SU-DHL-6 (cell line): ENCODE data around the gene XYLT1.

Experiments
- H2AFZ ChIP-seq: fragments of 200-600 bp; sonication (generic); 2 replicates; pipeline ENCODE4 v1.6.1; 2014; ENCODE audit warnings: low read depth, mild to moderate bottlenecking, moderate library complexity, mixed read lengths, antibody characterized with exemption, low read length; ENCODE audit not compliant: severe bottlenecking
- H3F3A ChIP-seq: fragments of 200-600 bp; shearing (Covaris generic); 2 replicates; pipeline ENCODE4 v1.6.0; 2016; ENCODE audit warnings: antibody characterized with exemption, mild to moderate bottlenecking; ENCODE audit not compliant: insufficient read depth
- H3K27ac ChIP-seq: fragments of 200-600 bp; sonication (generic); 2 replicates; pipeline ENCODE4 v1.5.1; 2016; ENCODE audit warnings: low read depth, mild to moderate bottlenecking, low read length, moderate library complexity, mixed read lengths
- H3K27me3 ChIP-seq: fragments of 200-600 bp; sonication (generic), shearing (Covaris generic); 2 replicates; pipeline ENCODE4 v1.6.0; 2014; ENCODE audit warnings: mild to moderate bottlenecking, low read length
- H3K36me3 ChIP-seq: fragments of 200-600 bp; sonication (generic); 2 replicates; pipeline ENCODE4 v1.6.1; 2014; ENCODE audit warnings: mild to moderate bottlenecking, low read length, mixed read lengths
- H3K4me2 ChIP-seq: fragments of 300-600, 200-600 bp; shearing (Covaris generic), sonication (generic); 2 replicates; pipeline ENCODE4 v1.6.0; 2014; ENCODE audit warnings: low read length, low read depth, mild to moderate bottlenecking; ENCODE audit not compliant: poor library complexity, severe bottlenecking
- H3K4me3 ChIP-seq: fragments of 200-600 bp; sonication (generic); 2 replicates; pipeline ENCODE4 v1.5.1; 2014; ENCODE audit warnings: antibody characterized with exemption, low read length, mild to moderate bottlenecking, mixed read lengths; ENCODE audit not compliant: insufficient read depth, poor library complexity, severe bottlenecking
- H3K79me2 ChIP-seq: fragments of 200-600 bp; sonication (generic); 2 replicates; pipeline ENCODE4 v1.6.1; 2014; ENCODE audit warnings: mild to moderate bottlenecking, low read length, moderate library complexity; ENCODE audit not compliant: insufficient read depth
- H3K9ac ChIP-seq: fragments of 200-600 bp; sonication (generic); 2 replicates; pipeline ENCODE4 v1.7.0; 2014; ENCODE audit warnings: mild to moderate bottlenecking, low read length
- H3K9me2 ChIP-seq: fragments of 200-600 bp; sonication (generic); replicated peaks from 2 replicates; pipeline ENCODE4 v1.6.1; 2014; ENCODE audit warnings: low read length; ENCODE audit not compliant: insufficient read depth
- H3K9me3 ChIP-seq: fragments of 200-600 bp; sonication (generic); 2 replicates; pipeline ENCODE4 v1.6.1; 2014; ENCODE audit warnings: low read length, mixed read lengths; ENCODE audit not compliant: insufficient read depth
- H4K20me1 ChIP-seq: fragments of 200-600 bp; sonication (generic); 2 replicates; pipeline ENCODE4 v1.6.1; 2014; ENCODE audit warnings: low read depth, mild to moderate bottlenecking, antibody characterized with exemption, low read length, moderate library complexity, mixed read lengths
- CTCF ChIP-seq: fragments of 200-600 bp; sonication (generic); IDR thresholded peaks from one replicate; pipeline ENCODE4 v1.5.1; 2017; ENCODE audit warnings: antibody characterized with exemption, mild to moderate bottlenecking, low read length, moderate library complexity; ENCODE audit not compliant: insufficient read depth, poor library complexity, severe bottlenecking
- EZH2phosphoT487 ChIP-seq: fragments of 200-600 bp; sonication (generic), shearing (Covaris generic); conservative IDR thresholded peaks from 2 replicates; pipeline ENCODE4 v1.6.1; 2018; ENCODE audit warnings: mild to moderate bottlenecking, antibody characterized with exemption, low read length, moderate library complexity, mixed read lengths

Gene XYLT1

GRCh38 chr16:17194190-17194780 is 276.5 kb downstream of the XYLT1 start:
- no peaks in the 10 kb centered on the region for H3K36me3 ChIP-seq
- no peaks in the 10 kb centered on the region for H3K79me2 ChIP-seq
- no peak overlapping the region for H3K9ac ChIP-seq
- no peak overlapping the region for H2AFZ ChIP-seq
- TF ChIP-seq CTCF (peak; percentile 80), EZH2phosphoT487 (no peak)
- no peak overlapping the region for H3K27ac ChIP-seq
- no peaks in the 10 kb centered on the region for H3K9me3 ChIP-seq
- no peaks in the 10 kb centered on the region for H4K20me1 ChIP-seq
- no peaks in the 10 kb centered on the region for H3K9me2 ChIP-seq
- H3K4me2 ChIP-seq = no peak overlapping the region
- no peak overlapping the region for H3K4me3 ChIP-seq
- H3F3A ChIP-seq = no peaks in the 10 kb centered on the region
- H3K27me3 ChIP-seq = no peaks in the 10 kb centered on the region

GRCh38 chr16:17193566-17194100 is 277.1 kb downstream of the XYLT1 start:
- H3F3A ChIP-seq = no peaks in the 10 kb centered on the region
- TF ChIP-seq EZH2phosphoT487 (no peak), CTCF (no peak)
- no peak overlapping the region for H3K4me3 ChIP-seq
- H3K9me2 ChIP-seq = no peaks in the 10 kb centered on the region
- H3K27ac ChIP-seq = no peak overlapping the region
- H3K27me3 ChIP-seq = no peaks in the 10 kb centered on the region
- no peak overlapping the region for H3K9ac ChIP-seq
- no peak overlapping the region for H2AFZ ChIP-seq
- H3K79me2 ChIP-seq = no peaks in the 10 kb centered on the region
- H3K9me3 ChIP-seq = no peaks in the 10 kb centered on the region
- H4K20me1 ChIP-seq = no peaks in the 10 kb centered on the region
- H3K36me3 ChIP-seq = no peaks in the 10 kb centered on the region
- no peak overlapping the region for H3K4me2 ChIP-seq

- H4K20me1 ChIP-seq = no peaks in the 10 kb centered on the region
- no peak overlapping the region for H3K27ac ChIP-seq
- no peaks in the 10 kb centered on the region for H3K9me3 ChIP-seq
- H3K9me2 ChIP-seq = no peaks in the 10 kb centered on the region
- no peak overlapping the region for H3K4me2 ChIP-seq
- TF ChIP-seq EZH2phosphoT487 (no peak), CTCF (no peak)
- no peaks in the 10 kb centered on the region for H3F3A ChIP-seq
- no peak overlapping the region for H3K4me3 ChIP-seq
- no peaks in the 10 kb centered on the region for H3K27me3 ChIP-seq
- no peaks in the 10 kb centered on the region for H3K36me3 ChIP-seq
- no peak overlapping the region for H3K9ac ChIP-seq
- H2AFZ ChIP-seq = no peak overlapping the region
- H3K79me2 ChIP-seq = no peaks in the 10 kb centered on the region
Measured at GRCh38 chr16:17184026-17184425, 286.7 kb downstream of the XYLT1 start.
